ENCODE data around the gene ZNF524. TPM values are rescaled to one million over a fixed set of nuclear protein-coding genes. Genes with fewer than 3 reads are reported as not detected.

ZNF524 gene
- total and polyA plus RNA-seq, 10 of the 15 experiments (the other 5 are each of a cell fraction or from before 2014, with no cell fraction given): 0.47 to 18.6 (median 12.4) TPM; not detected in 1

GRCh38 chr19:55606471-55606787 is 6.3 kb downstream of the ZNF524 start:
- Histone ChIP-seq H3K9ac (ENCODE audit: control insufficient read depth, insufficient read depth, low read length) (peak overlapping the region; percentile 77), H3K4me2 (ENCODE audit: control insufficient read depth, insufficient read depth) (peak overlapping the region; percentile 86), H3K36me3 (ENCODE audit: control insufficient read depth in 2 of 2, insufficient read depth in 2 of 2, low read length in 1 of 2) (peaks cover 0 to 12% of the 10 kb centered on the region in 2 experiments), H3K9me3 (replicated peaks; ENCODE audit: control insufficient read depth, insufficient read depth, low read length) (peaks cover 2% of the 10 kb centered on the region; the same call in 1 of the 3 replicates), H3K4me3 (peak overlapping the region; percentile 69), H3K4me1 (ENCODE audit: control insufficient read depth, insufficient read depth, low read length) (peaks cover 4% of the 10 kb centered on the region; the same call in 1 of the 2 replicates), H3K79me2 (ENCODE audit: control insufficient read depth, insufficient read depth, low read length) (peaks cover 29% of the 10 kb centered on the region), H3K27ac (ENCODE audit: control insufficient read depth, insufficient read depth) (peak overlapping the region; percentile 90; the same call in 1 of the 2 replicates), H2AFZ (ENCODE audit: control insufficient read depth, low read depth, low read length) (no peak overlapping the region), H3K27me3 (replicated peaks in 1 of 2; ENCODE audit: control insufficient read depth in 2 of 2, insufficient read depth in 2 of 2, low read length in 1 of 2) (no peaks in the 10 kb centered on the region), H4K20me1 (ENCODE audit: control insufficient read depth, insufficient read depth) (no peaks in the 10 kb centered on the region)
- ATAC-seq (no peak), FAIRE-seq (no peak), DNase-seq (ENCODE audit: low read depth, low spot score) (no peak)
- no TSS peak for BruUV-seq (replicated peaks)
- RAD21 ChIA-PET (ENCODE audit: unreplicated experiment): interaction anchor here (0.7 to 3.3 kb wide), 12 partner anchors 14 to 326 kb away, joined by 3 to 29 read pairs (median 4); partner anchors contain the start of genes CCDC106, HSPBP1, ZNF628 and ZNF784
- intact Hi-C loops (cut with micrococcal nuclease; ENCODE audit: unreplicated experiment): loop anchor here (1.0 kb wide), 1 partner anchor 89 kb away; no protein-coding TSS in a partner anchor
- in situ Hi-C loops (cut with MboI): no loop called here
- WGBS (ENCODE audit: insufficient coverage, insufficient replicate concordance, low lambda C conversion rate, missing lambda C conversion rate): 13% methylated on average over 12 of the region's 12 CpGs
- CTCF ChIA-PET: interaction anchor here (0.6 to 4.6 kb wide), 22 partner anchors 12 to 267 kb away, joined by 3 to 76 read pairs (median 5); partner anchors contain the start of genes ISOC2, KMT5C, TMEM238 and U2AF2
- SMC1A ChIA-PET (ENCODE audit: uncharacterized antibody, unreplicated experiment): interaction anchor here (0.8 to 2.2 kb wide), 13 partner anchors 8 to 130 kb away, joined by 3 to 10 read pairs (median 5); partner anchors contain the start of genes ZNF628 and ZNF784
- POLR2A ChIA-PET: interaction anchor here (0.6 to 2.4 kb wide), 13 partner anchors 18 to 199 kb away, joined by 3 to 21 read pairs (median 4); partner anchors contain the start of genes UBE2S, ZNF580, ZNF628 and ZNF784
- TF ChIP-seq RAD51 (IDR thresholded peaks at IDR 0.05) (no peak), IKZF1 (conservative IDR thresholded peaks at IDR 0.05) (no peak), FOXM1 (IDR thresholded peaks at IDR 0.05; ENCODE audit: low read depth, low read length) (no peak), NKRF (conservative IDR thresholded peaks at IDR 0.05) (no peak), MLLT1 (IDR thresholded peaks at IDR 0.05) (no peak), ZBTB40 (IDR thresholded peaks at IDR 0.05; ENCODE audit: borderline replicate concordance) (no peak), CHD2 (IDR thresholded peaks at IDR 0.05; ENCODE audit: borderline replicate concordance, low read depth, low read length) (no peak), SREBF2 (IDR thresholded peaks at IDR 0.05; ENCODE audit: low read length) (no peak), CREB1 (IDR thresholded peaks at IDR 0.05; ENCODE audit: low read depth) (no peak), TARDBP (IDR thresholded peaks at IDR 0.05; ENCODE audit: borderline replicate concordance) (no peak), RUNX3 (IDR thresholded peaks at IDR 0.05; ENCODE audit: low read length) (peak; percentile 11; the same call in 1 of the 2 replicates), CHD1 (IDR thresholded peaks at IDR 0.05; ENCODE audit: low read depth, low read length) (no peak), NRF1 (conservative IDR thresholded peaks at IDR 0.05; ENCODE audit: low read depth, low read length) (no peak), CTCF (IDR thresholded peaks at IDR 0.05 in 2 of 3, conservative IDR thresholded peaks at IDR 0.05 in 1 of 3; ENCODE audit: control insufficient read depth in 2 of 3, extremely low read depth in 1 of 3, insufficient read depth in 1 of 3, low read depth in 3 of 3, low read length in 3 of 3) (no peak), KAT2A (conservative IDR thresholded peaks at IDR 0.05; ENCODE audit: control insufficient read depth, low read depth, low read length) (no peak)

Measured in GM12878 (cell line).